K562 (cell line): Measurements from ENCODE around the gene TSTD2. TPM values are rescaled to one million over a fixed set of nuclear protein-coding genes. Genes with fewer than 3 reads are reported as not detected.
"Not testable (repeated sequence)": the region's sequence is repeated elsewhere in the genome, so short reads cannot be mapped to it uniquely, and the experiment has no call there.

Experiments
- ATAC-seq: fragments of 200-7000 bp; cut with Tn5 transposase; 3 replicates; pipeline ENCODE4 v1.9.1; 2020; ENCODE audit warnings: moderate library complexity
- BruUV-seq: library from RNA; stranded (reverse); fragments of 400-500 nt; replicated peaks from 2 replicates; lab custom pipeline; 2021; lab: Mats Ljungman, UMichigan
- CTCF ChIA-PET: fragments of 300-600 bp; formaldehyde crosslinking; extraction: SDS; loops from one replicate; lab custom pipeline; 2021; ENCODE audit warnings: low intra/inter-chr PET ratio; lab: Yijun Ruan, JAX
- POLR2A ChIA-PET: fragments of 300-600, 350-650 bp; sonication (Branson Sonifier 250); formaldehyde crosslinking; extraction: SDS; loops from one replicate; lab custom pipeline; 2021; ENCODE audit warnings: antibody characterized with exemption, inconsistent platforms; lab: Yijun Ruan, JAX
- DNase-seq, 4 experiments: peaks; one replicate each; pipeline versions ENCODE4 v3.0.0 to v3.0.0-alpha.2; 2011 to 2018; ENCODE audit warnings: low spot score in 3 of 4, mixed read lengths in 3 of 4; ENCODE audit errors: extremely low read depth in 1 of 4
- FAIRE-seq: peaks from 2 replicates; lab custom pipeline; 2011; peaks lifted over from hg19 to GRCh38; lab: Jason Lieb, UNC
- H2AFZ ChIP-seq: 2 replicates; pipeline ENCODE4 v1.6.0; 2011; ENCODE audit warnings: low read depth, low read length, control low read depth, inconsistent platforms
- H3K27ac ChIP-seq: fragments of 200-600 bp; 3 replicates; pipeline ENCODE4 v1.8.0; 2011; ENCODE audit warnings: low read depth, mild to moderate bottlenecking, control low read depth, inconsistent platforms, low read length, moderate library complexity, mixed read lengths; ENCODE audit errors: extremely low read depth
- H3K27me3 ChIP-seq, 2 experiments: fragments of 300-600 bp in 1 of 2; 2 replicates in 1 of 2; 3 replicates in 1 of 2; pipeline versions ENCODE4 v1.6.0 to v1.8.0; 2011; ENCODE audit warnings: inconsistent platforms in 2 of 2, low read length in 2 of 2, mild to moderate bottlenecking in 1 of 2, mixed read lengths in 1 of 2, moderate library complexity in 1 of 2; ENCODE audit not compliant: control insufficient read depth in 2 of 2, insufficient read depth in 2 of 2
- H3K36me3 ChIP-seq: fragments of 300-600 bp; 3 replicates; pipeline ENCODE4 v1.8.0; 2011; ENCODE audit warnings: mild to moderate bottlenecking, low read length, inconsistent platforms; ENCODE audit not compliant: control insufficient read depth, insufficient read depth
- H3K4me1 ChIP-seq, 2 experiments: fragments of 200-600 bp in 1 of 2; replicated peaks in 1 of 2; 2 replicates in 1 of 2; 3 replicates in 1 of 2; pipeline versions ENCODE4 v1.5.1 to v1.8.0; 2011; ENCODE audit warnings: inconsistent platforms in 2 of 2, low read length in 2 of 2, mild to moderate bottlenecking in 1 of 2, mixed read lengths in 1 of 2, moderate library complexity in 1 of 2; ENCODE audit not compliant: control insufficient read depth in 2 of 2, insufficient read depth in 2 of 2
- H3K4me2 ChIP-seq: 2 replicates; pipeline ENCODE4 v1.6.1; 2011; ENCODE audit warnings: low read length, control low read depth, inconsistent platforms, mixed read lengths; ENCODE audit not compliant: insufficient read depth
- H3K4me3 ChIP-seq: fragments of 200-600 bp; sonication (generic), shearing (Covaris generic); 2 replicates; pipeline ENCODE4 v1.5.1; 2016; ENCODE audit warnings: control low read depth, inconsistent platforms
- H3K79me2 ChIP-seq: fragments of 200-600 bp; 3 replicates; pipeline ENCODE4 v1.8.0; 2011; ENCODE audit warnings: low read length, inconsistent platforms; ENCODE audit not compliant: control insufficient read depth, insufficient read depth
- H3K9ac ChIP-seq, 2 experiments: 2 replicates each; pipeline versions ENCODE4 v1.6.0 to v1.6.1; 2011; ENCODE audit warnings: low read depth in 2 of 2, low read length in 2 of 2, control low read depth in 1 of 2, inconsistent platforms in 1 of 2, mild to moderate bottlenecking in 1 of 2, mixed read lengths in 1 of 2; ENCODE audit not compliant: insufficient read depth in 1 of 2
- H3K9me1 ChIP-seq: one replicate; pipeline ENCODE4 v1.6.0; 2011; ENCODE audit warnings: inconsistent platforms, mild to moderate bottlenecking, low read length, moderate library complexity; ENCODE audit not compliant: control insufficient read depth, insufficient read depth
- H3K9me3 ChIP-seq: replicated peaks from 2 replicates; pipeline ENCODE4 v1.5.1; 2011; ENCODE audit warnings: low read depth, low read length, inconsistent platforms; ENCODE audit not compliant: control insufficient read depth, insufficient read depth
- H4K20me1 ChIP-seq: replicated peaks from 2 replicates; pipeline ENCODE4 v1.6.1; 2011; ENCODE audit warnings: low read length, inconsistent platforms, mixed read lengths; ENCODE audit not compliant: control insufficient read depth, insufficient read depth
- BCOR ChIP-seq: fragments of 450-650 bp; IDR thresholded peaks from 2 replicates; pipeline ENCODE4 v1.6.1; 2016
- KLF6 ChIP-seq: fragments of 250-450 bp; sonication (Bioruptor Pico); IDR thresholded peaks from 2 replicates; pipeline ENCODE4 v1.4.0; 2020; ENCODE audit warnings: mild to moderate bottlenecking, moderate library complexity, borderline replicate concordance
- NBN ChIP-seq: fragments of 450-650 bp; IDR thresholded peaks from 2 replicates; pipeline ENCODE4 v1.6.1; 2016; ENCODE audit warnings: low read depth, mild to moderate bottlenecking
- NFYB ChIP-seq: IDR thresholded peaks from 2 replicates; pipeline ENCODE4 v1.6.1; 2011; ENCODE audit warnings: mild to moderate bottlenecking, moderate library complexity; ENCODE audit not compliant: insufficient read length; ENCODE audit errors: extremely low read depth
- RBM25 ChIP-seq: fragments of 200-400 bp; formaldehyde crosslinking; IDR thresholded peaks from 2 replicates; pipeline ENCODE4 v1.6.1; 2018; ENCODE audit warnings: low read length, low read depth, moderate library complexity; ENCODE audit not compliant: severe bottlenecking
- SMARCE1 ChIP-seq: fragments of 450-650 bp; IDR thresholded peaks from 2 replicates; pipeline ENCODE4 v1.7.1; 2016; ENCODE audit warnings: mild to moderate bottlenecking
- TRIM24 ChIP-seq, 2 experiments: fragments of 450-650 bp; IDR thresholded peaks; 2 replicates each; pipeline ENCODE4 v1.6.1; 2016
- YBX1 ChIP-seq: fragments of 450-650 bp; IDR thresholded peaks from 2 replicates; pipeline ENCODE4 v1.7.1; 2016; ENCODE audit warnings: mild to moderate bottlenecking
- ZBTB17 ChIP-seq: fragments of 450-650 bp; formaldehyde crosslinking; IDR thresholded peaks from 2 replicates; pipeline ENCODE4 v1.4.0; 2020; ENCODE audit warnings: mild to moderate bottlenecking
- ZNF431 ChIP-seq: sonication (generic); formaldehyde crosslinking; IDR thresholded peaks from 2 replicates; pipeline ENCODE4 v1.8.0; 2022; ENCODE audit warnings: mild to moderate bottlenecking, missing genetic modification reagents
- ZNF583 ChIP-seq: fragments of 250-450 bp; sonication (Bioruptor Pico); IDR thresholded peaks from 2 replicates; pipeline ENCODE4 v1.4.0; 2020
- WGBS: fragments of 100-300 bp; shearing (Covaris generic); methylation state at CpG from one replicate; pipeline ENCODE4 v1.1.6; 2016; ENCODE audit warnings: low coverage, mixed read lengths; ENCODE audit not compliant: insufficient coverage; ENCODE audit errors: missing lambda C conversion rate; 5-methylcytosine and 5-hydroxymethylcytosine counted together
- in situ Hi-C: fragments of 300-500 bp; cut with MboI; formaldehyde crosslinking; loops from 4 replicates; pipeline ENCODE4 v1.15.0; 2018; ENCODE audit warnings: inconsistent platforms, mixed read lengths
- intact Hi-C: fragments of 100-400 bp; cut with micrococcal nuclease; formaldehyde crosslinking; loops from 2 replicates; pipeline ENCODE4 v1.14.2; 2022
- polyA plus RNA-seq, 8 experiments: library from polyadenylated mRNA; depleted of rRNA in 4 of 8; stranded (reverse) in 5 of 8; unstranded in 3 of 8; fragments of >200 nt; fragmentation: Nextera tagmentation in 2 of 8; fragmentation: Illumina TruSeq in 1 of 8; extraction: Ambion mirVana in 2 of 8; extraction: Trizol in 1 of 8; gene quantifications; 2 replicates each; pipeline versions ENCODE4 v1.2.1 to v1.2.3, GENCODE V29; 2011 to 2014; ENCODE audit warnings: inconsistent platforms in 1 of 8, missing spikeins in 1 of 8
- total RNA-seq, 7 experiments: library from RNA; depleted of rRNA in 6 of 7; stranded (reverse); fragments of >200 nt in 6 of 7; fragmentation: Illumina TruSeq in 2 of 7; extraction: Trizol in 2 of 7; gene quantifications; 2 replicates each; pipeline versions ENCODE4 v1.2.1 to v1.2.3, GENCODE V29; 2011 to 2021; ENCODE audit warnings: low replicate concordance in 1 of 7

Gene TSTD2
- total and polyA plus RNA-seq, 9 of the 15 experiments (the other 6 are each of a cell fraction or from before 2014, with no cell fraction given) = 10.1 to 36.7 (median 19.0) TPM

DNA sequence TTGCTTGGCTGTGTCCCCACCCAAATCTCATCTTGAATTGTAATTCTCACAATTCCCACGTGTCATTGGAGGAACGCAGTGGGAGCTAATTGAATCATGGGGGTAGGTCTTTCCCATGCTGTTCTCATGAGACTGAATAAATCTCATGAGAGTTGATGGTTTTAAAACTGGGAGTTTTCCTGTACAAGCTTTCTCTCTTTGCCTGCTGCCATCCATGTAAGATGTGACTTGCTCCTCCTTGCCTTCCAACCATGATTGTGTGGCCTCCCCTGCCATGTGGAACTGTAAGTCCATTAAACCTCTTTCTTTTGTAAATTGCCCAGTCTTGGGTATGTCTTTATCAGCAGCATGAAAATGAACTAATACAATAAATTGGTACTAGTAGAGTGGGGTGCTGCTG, 13.1 kb downstream of the TSTD2 start:
- H3K9me3 ChIP-seq, H3K4me1 ChIP-seq, H3K9ac ChIP-seq, H3K27ac ChIP-seq, H3K4me3 ChIP-seq, BruUV-seq, FAIRE-seq, in situ Hi-C loops, CTCF ChIA-PET, H3K79me2 ChIP-seq, H2AFZ ChIP-seq, H3K9me1 ChIP-seq, ATAC-seq, intact Hi-C loops, H4K20me1 ChIP-seq, H3K4me2 ChIP-seq, DNase-seq, H3K27me3 ChIP-seq: not testable (repeated sequence)
- 91% methylated on average over 2 of the region's 2 CpGs for WGBS
- POLR2A ChIA-PET = interaction anchor here (0.9 kb wide), 1 partner anchor 24 kb away, joined by 3 read pairs; no protein-coding TSS in a partner anchor
- TF ChIP-seq TRIM24 (IDR thresholded peaks at IDR 0.05) = 0 out of 4 replicates have a peak, but pooled peaks of 1 of the 2 experiments have one; percentile 13
- peak; percentile 98 for TF ChIP-seq ZNF431 (CRISPR knock-in tag)
- peaks cover 68% of the 10 kb centered on the region for H3K36me3 ChIP-seq

DNA sequence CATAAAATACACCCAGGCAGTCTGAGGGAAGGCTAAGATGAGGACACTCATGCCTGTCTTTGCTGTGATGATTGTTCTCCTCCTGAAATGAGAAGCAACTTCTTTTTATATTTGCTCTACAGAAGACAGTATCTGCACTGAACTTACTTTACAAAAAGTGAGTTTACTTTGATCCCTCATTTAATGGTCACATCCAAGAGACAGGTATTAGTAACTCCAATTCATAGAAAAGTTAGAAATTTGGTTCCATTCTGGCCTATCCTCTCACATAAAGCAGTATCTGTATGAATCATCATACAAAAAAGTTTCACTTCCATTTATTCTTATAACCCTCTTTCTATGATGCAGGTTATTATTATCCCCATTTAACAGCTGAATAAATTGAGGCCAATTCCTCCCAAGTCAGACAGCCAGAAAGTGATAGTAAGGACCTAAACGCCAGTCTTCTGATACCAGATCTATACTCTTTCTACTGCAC, 15.2 kb downstream of the TSTD2 start:
- FAIRE-seq (no peak), ATAC-seq (no peak), DNase-seq (no peak)
- ChIA-PET CTCF (no interaction called here), POLR2A (no interaction called here)
- in situ Hi-C loops = no loop called here
- Histone ChIP-seq H3K27me3 (no peaks in the 10 kb centered on the region), H3K9me1 (peaks cover 3% of the 10 kb centered on the region), H3K9me3 (no peaks in the 10 kb centered on the region), H2AFZ (no peak overlapping the region), H3K4me2 (no peak overlapping the region), H3K4me1 (no peaks in the 10 kb centered on the region), H4K20me1 (peaks cover 6% of the 10 kb centered on the region; the same call in 1 of the 2 replicates), H3K27ac (no peak overlapping the region), H3K36me3 (peaks cover 64% of the 10 kb centered on the region), H3K4me3 (no peak overlapping the region), H3K79me2 (no peaks in the 10 kb centered on the region; the same call in 2 of the 3 replicates), H3K9ac (no peak overlapping the region; a peak in 1 of 4 replicates)
- BruUV-seq = no TSS peak
- intact Hi-C loops = no loop called here
- TF ChIP-seq KLF6 (CRISPR knock-in tag) (no peak), ZBTB17 (no peak), NFYB (no peak), SMARCE1 (no peak), RBM25 (peak; percentile 72), ZNF583 (no peak), BCOR (peak; percentile 30; the same call in 1 of the 2 replicates), YBX1 (no peak), NBN (no peak)
- 64% methylated on average over 1 of the region's 1 CpG for whole genome bisulfite sequencing
